ENCODE data around the gene CBX8.

CBX8 gene

DNA sequence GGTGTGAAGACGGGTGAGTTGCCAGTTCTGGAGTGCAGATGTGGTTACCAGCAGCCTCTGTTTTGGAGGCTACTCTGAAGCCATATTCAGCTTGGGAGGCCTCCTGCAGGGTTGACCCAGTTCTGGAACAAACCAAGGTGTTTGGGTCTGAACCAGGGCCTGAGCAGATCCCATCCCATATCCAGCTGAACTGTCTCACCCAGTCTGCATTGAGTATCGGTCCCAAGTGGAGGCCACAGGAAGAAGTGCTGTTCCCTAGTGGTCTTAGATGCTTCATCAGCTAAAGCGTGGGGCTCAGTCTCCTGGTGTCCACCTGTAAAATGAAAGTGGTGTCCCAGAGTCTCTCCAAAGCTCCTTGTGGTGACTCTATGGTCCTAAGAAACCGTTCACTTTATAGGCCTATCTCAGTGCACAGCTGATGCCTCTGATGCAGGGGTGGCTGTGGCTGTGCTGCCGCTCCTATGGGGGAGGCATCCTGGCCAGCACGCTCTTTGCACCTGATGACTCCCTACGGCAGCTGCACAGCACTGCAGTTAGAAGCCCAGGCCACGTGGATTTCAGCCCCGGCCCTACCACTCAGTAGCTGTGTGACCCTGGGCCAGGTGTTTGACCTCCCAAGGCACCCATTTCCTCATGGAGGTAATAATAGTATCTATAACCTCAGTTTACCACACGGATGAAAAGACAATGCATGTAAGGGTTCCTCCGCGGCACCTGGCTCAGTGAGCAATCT, 21.3 kb upstream of the CBX8 start:
- DNase-seq = peak; percentile 46

DNA sequence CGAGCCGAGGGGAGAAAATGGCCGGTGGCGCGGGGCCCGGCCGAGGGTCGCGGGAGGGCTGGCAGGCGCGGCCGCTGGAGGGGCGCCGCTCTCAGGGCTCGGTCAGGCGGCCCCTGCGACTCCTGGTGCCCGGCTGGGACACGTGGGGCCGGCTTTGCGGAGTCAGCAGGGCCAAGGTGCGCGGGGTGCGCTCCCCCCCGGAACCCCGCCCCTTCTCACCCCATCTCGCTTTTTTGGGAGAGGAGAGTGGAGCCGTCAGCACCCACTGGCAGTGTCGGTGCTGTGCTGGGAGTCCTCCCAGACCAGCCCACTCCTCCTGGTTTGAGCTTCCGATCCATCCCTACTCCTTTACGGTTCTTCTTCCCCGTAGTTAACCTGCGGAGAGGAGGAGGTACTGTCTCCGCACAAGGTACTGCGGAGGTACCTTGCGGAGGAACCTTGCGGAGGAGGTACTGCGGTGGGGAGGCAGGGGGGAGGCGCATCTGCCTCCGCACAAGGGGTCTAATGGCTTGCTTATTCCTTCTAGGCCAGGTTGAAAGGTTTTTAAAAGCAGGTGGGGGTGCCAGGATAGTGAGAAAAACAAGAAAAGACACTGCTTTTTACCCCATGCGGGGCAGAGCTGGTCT, 19.1 kb upstream of the CBX8 start:
- no peak for DNase-seq

DNA sequence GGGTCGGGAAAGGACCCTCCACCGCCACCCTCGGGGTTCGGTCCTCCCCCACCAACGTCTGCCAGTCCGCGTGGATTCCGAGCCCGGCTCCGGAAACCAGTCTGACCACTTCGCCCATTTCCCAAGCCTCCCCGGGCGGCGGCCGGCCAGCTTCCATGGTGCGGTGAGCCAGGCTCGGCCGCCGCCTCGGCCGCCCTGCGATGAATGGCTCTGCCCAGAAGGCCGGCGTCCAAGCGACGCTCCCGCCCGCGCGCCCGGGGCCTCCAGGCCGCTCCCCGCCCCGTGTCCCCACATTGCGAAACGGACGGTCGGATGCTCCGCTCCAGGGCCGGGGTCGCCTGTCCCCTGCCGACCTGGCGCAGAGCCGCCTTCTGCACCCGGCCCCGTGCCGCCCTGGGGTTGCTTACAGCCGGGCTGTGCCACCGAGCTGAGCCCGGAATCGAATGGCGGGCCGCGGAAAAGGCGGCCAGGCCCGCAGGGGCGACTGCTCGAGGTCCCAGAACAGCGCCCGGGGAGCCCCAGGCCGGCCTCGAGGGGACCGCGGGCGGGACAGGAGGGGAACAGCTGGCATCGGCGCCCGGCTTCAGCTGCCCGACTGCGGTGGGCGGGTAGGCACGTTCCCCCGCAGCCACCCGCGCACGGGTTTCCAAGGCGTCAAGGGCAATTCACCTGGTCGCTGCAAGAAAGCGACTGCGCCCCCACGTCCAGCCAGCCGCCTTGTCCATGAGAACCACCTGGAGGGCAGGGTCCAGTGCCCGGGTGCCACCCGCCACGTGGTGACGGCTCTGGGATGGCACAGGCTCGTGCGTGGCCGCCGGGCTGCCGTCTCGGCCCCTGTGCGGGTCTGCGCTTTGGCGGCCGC, 18.3 kb upstream of the CBX8 start:
- no peak for DNase-seq

DNA sequence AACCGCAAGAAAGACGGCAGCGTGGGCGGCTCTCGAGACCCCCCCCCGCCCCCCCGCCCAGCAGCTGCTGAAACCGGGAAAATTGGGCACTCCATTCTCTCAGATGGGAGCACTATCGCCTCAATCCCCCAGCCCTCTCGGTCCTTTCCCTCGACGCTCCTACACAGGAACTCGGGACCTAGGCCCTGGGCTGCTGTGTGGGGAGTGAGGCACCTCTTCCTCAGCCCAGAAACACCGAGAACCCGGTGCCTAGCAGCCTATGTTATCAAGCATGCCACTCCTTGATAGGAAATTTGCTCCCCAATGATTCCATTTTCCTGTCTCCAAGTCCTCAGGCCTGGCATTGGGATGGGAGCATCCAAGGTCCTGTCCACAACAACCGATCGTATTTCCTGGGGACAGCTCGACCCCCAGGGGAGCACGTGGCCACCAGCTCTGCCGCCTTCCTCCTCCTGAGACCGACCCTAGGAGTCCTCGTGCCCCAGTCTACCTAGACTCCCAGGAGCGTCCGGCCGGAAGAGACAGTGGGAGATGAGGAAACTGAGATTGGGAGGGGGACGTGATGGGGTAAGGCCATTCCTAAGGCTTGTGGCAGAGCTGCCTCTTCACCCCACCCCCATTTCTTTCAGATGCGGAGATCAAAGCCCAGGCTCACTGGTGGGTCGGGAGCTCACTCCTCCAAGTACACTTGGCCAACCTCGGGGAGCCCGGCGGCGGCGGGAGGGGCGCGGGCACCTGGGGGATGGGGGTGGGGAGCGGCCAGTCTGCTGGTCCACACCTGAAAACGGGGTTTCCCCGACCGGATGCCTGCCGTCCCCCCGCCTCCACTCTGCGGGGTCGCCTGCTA, 17.5 kb upstream of the CBX8 start:
- DNase-seq = no peak

DNA sequence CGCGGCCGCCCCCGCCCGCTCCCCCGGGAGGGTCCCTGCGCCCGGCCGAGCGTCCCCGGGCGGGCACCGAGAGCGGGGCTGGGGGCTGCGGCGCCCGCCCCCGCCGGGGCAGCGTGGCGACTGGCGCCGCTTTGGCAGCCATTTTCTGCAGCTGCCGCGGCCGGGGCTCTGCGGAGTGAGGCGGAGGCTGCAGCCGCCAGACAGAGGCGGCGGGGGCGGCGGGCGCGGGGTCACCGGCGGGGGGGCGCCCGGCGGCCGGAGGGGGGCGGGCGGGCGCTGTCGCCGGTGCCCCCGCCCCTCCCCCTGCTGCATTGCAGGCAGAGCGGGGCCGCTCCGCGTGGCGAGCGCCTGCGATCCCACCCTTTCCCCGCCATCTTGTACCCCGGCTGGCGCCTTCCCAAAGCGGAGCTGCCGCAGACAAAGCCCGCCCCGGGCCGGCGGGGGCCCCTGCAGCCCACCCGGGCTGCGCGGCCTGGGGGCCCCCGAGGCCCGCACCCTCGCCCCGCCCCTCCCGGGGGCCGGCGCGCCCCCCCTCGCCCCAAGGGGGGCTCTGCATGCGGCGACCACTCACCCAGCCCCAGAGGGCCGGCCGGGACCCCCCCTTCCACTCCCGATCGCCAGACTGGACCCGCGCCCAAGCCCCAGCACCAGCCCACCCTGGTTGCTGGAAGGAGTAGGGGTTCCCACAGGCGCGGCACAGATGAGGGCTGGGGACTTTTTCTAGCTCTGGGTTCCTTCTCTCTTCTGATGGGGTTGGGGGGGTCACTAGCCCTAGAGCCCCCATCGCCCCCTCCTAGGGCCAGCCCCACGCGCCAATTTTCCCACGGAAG, 16.6 kb upstream of the CBX8 start:
- DNase-seq = peak; percentile 75

DNA sequence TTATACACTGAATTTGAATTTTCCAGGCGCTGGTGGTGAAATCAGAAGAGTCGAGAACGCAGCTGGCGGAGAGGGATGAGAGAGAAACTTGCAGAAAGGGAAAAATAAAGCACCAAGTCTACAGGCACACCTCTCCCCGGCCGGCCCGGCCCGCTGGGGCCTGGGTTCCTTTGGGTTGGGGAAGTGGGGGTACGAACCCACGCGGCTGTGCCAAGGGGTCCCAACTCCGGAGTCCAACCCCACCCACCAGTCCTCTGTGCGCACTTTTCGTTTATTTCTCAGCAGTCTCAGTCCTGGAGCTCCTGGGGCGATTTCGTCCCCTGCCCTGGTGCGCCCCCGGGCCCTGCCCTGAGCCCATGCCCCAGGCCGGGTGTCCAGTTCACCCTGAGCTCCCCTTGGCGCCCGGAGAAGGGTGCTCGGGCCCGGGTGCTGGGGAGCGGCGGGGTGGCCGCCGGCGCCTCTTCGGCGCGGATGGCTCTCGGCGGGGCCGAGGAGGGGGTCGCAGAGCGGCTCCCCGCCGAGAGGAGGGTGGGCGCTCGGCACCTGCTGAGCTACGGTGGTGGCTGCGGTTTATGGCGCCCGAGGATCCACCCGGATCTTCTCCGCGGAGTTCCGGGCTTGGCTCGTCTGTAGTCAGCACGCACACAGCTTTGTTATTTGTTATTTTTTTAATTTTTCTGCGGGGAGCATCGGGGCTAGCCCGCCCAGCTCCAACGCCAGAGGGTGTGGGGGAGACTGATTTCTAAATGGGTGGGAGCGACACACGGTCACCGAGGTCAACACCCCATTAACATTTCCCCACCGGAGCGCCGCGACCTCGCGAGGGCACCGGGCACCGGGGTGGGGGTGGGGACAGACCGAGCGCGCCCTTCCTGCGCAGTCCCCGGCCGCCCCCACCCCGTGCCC, 15.7 kb upstream of the CBX8 start:
- peak; percentile 74 for DNase-seq

DNA sequence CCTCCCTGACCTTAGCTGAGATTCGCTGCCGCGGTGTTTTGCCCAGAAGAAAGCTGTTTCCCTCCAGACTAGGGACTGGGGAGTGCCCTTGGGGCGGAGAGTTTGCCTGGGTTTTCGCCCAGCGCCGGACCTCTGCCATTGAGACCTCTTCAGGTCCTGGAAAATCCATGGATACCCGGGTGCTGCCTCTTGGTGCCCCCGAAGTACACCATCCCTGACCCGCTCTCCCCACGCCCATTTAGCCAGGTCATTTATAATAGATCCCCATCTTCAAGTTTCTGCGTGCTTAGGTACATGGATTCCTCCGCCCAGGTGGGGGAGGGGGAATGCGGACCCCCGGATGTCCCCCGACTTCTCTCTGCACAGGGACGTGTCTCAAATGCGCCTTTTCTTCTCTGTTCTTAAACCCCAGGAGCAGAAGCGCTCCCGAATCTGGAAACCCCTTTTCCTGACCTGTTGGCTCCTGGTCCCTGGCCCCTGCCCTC, 15.0 kb upstream of the CBX8 start:
- DNase-seq = peak; percentile 66

DNA sequence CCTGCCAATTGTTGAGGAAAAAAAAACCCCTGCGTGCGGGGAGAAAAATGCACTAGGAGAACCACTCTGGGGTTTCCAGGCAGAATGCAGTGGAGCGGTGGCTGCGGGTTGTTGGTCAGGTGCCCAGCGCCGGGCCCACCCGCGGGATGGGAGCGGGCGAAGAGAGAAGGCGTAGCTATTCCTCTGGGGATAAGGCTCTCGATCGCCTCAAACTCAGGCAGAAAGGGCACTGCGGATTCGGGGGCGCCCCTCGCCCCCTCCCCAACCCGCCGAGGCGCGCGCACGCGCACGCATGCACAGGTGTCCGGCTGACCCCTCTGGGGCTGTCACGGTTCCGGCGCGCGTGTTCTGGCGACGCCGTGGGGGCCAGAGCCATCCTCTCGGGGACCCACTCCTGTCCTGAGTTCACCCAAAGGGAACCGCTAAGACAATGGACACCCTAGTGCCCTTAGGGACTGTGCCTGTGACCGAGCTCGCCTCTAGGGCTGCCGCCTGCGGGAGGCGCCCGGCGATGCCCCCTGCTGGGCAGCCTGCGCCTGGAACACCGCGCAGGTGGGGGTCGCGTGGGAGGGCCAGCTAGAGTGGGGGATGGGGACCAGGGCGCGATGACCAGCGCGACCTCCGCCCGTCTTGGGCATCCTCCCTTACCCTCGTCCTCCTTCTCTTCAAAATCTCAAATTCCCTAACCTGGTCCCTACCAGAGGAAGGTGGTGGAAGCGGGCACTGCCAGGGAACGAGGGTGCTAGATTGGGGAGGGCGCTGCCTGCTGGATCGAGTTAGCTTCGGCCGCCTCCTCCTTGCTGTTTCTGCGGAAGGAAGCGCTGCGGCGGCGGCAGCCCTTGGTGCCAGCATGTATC, 14.4 kb upstream of the CBX8 start:
- peak; percentile 89 for DNase-seq

DNA sequence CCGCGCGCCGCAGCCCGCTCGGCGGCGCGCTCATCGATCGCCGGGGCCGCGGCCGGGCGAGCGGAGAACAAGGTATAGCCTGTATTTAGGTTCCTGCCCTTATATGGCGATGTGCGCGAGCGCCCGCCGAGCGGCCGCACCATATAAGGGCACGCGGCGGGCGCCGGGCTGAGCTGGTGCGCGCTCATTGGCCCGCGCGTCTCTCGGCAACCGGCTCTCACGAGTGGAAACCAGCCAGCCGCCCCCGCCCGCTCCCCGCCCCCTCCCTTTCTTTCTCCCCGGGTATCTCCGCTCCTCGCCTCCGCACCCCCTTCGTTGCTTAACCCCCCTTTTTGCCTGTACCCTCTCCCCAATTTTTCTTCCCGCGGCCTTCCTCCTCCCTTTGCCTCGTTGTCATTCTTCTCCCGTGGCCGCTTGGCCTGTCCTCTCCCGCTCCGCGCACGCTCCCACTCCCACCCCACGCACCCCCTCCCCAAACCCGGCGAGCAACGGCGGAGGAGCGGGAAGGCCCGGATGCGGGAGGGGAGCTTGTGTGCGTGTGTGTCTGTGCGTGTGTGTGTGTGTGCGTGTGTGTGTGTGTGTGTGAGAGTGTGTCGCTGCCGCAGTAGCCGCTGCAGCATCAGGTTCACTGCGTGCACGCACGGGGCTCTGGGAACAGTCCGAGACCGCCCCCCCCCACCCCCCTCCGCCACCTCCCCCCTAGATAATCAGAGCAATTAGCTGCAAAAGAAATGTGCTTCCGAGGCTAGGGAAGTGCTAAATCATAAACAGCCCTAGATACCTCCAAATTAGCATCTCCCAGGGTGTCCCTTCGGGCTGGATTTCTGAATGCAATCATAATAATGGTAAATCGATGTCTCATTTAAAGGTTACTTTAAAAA, 13.5 kb upstream of the CBX8 start:
- peak; percentile 98 for DNase-seq

DNA sequence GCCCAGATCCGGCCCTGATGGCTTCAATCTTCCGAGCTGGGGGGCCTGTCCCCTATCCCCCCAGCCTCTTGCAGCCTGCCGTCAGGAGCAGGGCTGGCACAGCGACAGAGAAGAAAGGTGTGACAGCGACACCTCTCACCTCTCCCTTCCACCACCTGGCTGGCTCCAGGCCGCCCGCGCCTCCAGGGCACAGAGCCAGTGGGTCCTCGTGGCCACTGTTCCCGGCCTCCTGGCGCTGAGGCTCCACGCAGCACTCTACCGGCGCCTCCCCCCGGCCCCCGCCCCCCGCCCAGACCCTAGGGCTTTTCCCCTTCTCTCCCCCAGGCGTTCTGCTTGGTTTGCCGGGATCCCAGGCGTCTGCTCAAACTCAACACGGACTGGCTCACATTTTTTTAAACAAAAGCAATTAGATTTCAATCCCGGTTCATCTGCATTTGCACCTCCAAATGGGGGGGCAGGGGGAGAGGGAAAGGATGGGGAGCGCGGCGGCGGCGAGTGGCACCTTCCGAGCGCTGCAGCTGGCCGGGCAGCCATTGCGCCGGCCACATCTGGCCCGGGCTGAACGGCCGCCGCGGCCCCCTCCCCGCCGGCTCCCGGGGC, 12.8 kb upstream of the CBX8 start:
- peak; percentile 80 for DNase-seq

DNA sequence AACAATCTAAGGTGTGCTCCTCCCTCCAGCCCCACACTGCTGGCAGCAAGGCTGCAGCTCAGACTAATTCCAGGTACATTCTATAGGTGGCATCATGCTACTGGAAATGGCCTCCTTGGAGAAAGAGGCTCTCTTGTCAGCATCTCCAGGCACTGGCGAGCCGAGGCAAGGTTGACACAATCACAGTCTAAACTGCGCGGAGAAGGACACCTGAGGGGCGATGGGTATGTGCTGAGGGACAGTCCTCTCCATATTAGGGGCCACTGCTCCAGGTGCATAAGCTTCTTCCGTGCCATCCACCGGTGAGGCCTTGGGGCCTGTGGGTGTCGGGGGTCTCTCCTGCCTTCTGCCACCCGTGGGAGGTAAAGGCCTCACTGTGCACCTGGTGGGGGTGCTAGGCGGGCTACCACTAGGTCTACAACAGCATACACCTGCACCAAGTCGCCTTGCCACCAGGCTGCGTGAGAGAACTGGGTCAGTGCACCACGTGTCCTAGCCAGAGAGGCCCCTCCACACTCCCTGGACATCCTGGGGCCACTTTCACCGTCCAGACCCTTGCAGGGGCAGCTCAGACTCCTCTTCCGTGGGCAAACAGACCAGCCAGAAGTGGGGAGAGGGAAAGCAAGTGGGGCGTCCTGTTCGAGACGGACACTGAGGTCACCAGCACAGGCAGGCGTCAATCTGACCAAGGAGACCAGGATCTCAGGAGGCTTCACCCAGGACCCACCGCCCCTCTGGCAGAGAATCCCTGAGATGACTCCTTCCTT, 12.1 kb upstream of the CBX8 start:
- peak; percentile 88 for DNase-seq

DNA sequence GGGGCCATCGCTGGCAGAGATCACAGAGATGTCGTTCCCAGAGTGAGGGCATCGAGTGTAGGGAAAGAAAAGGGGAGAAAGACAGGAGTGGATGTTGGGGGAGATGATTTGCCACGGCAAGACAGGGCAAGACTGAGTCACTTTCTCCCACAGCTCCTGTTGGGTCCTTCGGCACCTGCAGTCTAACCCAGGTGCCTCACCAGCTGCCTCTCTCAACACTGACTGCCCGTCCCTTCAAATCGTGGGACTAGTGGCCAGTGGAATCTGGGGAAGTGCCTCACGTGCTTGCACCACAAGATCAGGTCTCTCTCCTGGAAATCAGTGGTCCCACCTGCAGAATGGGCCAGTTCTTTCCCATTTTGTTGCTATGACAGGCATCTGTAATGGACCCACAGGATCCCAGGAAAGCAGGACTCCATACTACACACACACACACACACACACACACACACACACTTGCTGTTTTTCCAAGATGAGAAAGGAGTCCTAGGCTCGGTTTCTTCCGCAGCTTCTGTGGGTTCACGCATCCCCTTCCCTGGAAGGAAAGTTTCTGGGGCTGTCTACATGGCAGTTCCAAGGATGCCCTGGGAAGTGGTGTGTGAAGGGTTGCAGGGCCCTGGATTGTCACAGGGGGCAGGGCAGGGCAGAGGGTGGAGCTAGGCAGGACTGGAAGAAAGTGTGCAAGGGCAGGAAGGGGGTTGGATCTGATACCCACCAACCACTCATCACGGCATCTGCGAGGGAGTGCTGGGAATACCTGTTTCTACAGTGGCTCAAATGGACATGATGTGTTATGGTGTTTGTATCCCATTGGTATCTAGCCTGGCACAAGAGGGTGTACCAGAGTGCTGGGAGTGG, 10.2 kb upstream of the CBX8 start:
- no peak for DNase-seq

DNA sequence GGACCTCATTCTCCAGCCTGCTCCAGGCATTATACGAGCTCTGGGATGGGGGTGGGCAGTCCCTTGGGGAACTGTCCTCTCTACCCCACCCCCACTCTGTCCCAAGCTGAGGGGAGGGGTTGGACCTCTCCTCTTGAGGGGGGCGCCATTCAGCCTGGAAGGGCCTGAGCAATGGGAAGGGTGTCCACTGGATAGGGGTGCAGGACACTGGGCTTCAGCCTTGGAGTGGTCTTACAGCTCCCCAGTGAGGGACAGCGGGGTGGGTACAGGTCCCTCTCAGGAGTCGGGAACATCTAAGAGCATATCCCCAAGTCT, 9.5 kb upstream of the CBX8 start:
- no peak for DNase-seq

DNA sequence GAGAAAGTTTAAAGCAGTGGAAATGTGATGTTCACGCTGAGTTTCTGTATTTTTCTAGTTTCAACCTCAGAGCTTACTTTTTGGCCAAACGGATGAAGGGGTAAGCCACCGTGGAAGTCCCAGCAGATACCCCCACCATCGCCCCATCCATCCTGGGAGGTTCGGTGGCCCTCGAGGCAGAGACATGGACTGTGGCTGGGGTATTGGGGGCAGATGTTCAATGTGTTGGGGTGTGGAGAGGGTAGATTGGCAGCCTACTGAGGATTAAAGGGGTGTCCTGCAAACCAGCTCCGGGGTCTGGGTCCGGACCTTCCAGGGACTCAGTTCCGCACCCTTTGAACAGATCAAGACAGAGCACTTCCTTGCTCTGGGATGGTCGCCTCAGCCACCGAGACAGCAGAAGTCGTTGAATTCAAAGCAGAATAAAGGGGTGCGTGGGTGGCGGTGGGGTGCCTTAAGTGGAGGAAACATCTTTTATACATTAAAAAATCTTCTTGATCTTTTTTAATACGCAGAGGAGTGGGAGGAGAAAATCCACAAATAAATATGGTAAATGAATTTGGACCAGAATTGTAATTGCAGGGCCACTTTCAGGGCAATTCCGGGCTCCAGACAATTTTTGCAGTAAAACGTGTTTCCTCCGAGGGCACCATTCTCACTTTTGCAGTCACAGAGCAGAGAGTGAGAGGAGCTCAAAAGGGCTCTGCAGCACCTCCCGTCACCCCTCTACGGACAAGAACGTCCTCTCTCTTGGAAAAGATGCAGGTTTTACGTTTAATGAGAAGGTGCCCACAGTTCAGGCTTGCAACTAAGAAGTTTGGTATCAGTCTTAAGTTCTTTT, 8.2 kb upstream of the CBX8 start:
- DNase-seq = no peak

DNA sequence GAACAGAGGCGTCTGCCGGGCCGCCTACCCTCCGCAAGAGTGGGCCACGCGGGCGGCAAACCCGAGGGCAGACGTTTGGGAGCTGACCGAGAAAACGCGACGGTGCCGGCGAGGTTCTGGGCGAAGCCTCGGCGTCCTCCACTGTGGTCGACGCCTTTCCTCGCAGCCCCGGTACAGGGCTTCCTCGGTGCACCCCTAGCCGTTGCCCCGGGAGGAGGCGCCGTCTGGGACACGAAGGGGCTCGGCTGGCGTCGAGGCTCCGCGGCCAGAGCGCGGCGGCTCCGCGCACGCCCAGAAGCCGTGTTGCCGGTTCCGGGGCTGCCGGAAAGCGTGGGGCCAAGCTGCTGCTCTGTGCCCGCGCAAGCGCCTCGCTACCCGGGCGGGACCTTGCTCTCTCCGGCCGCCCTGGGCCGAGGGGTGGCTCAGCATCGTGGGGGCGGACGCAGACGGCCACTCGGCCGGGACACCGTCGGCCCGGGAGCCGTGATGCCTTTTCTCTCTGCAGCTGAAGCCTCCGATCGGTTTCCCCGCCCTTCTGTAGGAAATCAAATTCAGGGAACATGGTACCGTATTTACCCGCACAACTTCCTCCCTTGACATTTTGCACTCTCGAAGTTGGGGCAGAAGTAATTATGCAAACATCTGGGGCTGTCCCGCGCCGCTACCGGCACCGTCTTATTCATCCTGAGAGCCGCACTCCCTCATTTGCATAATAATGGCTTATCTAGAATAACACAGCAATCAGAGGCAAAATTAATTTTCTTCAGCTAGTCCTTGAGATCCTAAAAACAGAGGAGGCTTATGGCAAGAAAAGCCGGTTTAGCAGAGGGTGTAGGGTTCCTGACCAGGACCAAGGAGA, 7.3 kb upstream of the CBX8 start:
- peak; percentile 62 for DNase-seq

Measured in NCI-H69 (cell line).